ENCODE results near the gene BCKDHB.

The BCKDHB gene

GRCh38 chr6:80154160-80154559 lies 47.7 kb downstream of the BCKDHB start:
- no peak for DNase-seq

DNA sequence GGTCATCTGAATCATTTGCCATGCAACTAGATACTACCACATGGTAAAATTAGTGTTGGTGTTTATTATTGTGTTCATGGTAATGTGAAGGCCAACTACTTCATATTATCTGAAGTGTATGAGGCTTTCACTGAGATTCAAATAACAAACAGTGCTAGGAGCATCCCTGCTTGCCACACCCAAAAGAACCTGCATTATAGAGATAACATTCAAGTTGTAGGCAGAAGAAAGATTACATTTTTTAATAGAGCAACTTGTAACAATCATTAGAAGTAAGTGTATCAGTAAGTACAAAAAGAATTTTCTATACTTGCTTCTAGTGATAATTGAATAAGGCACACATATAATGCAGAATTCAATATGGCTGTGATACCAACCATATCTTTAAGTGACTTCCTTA lies 49.8 kb downstream of the BCKDHB start:
- no peak for DNase-seq

DNA sequence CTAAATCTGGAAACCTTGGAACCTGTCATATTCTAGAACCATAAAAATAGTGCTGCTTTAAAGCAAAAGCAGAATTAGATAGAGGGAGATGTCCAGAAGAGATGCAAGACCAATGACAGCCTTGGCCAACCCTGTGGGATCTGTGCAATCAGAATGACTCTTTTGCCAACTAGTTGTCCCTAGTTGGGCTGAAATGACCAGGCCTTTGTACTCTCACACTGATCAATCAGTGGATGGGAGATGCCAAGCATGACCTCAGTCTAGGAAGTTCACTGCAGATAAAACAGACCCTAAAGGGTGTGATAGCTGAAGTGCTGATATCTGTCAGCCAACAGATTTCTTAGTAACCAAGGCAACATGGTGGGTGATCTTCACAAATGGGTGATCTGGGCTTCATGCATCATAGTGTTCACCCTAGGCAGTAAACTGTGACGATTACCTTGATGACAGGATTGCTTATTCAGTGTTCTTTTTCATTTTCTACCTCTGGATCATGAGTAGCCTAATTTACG lies 52.1 kb downstream of the BCKDHB start:
- no peak for DNase-seq

DNA sequence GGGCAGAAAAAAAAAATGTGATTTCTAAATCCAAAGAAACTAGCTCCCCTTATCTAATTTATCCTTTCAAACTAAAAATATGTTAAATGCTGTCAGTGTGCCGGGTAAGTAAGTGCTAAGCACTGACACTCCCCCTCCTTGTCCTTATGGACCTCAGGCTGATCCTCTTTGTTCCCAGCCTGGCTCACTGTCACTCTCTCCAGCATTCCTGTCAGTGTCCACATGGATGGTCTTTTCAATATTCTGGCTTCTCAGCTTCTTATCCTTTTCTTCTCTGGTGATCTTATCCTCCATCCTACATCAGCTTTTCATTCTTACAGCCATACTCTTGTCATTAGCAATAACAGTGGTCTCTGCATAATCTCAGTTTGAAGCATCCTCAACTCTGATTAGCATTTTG lies 55.0 kb downstream of the BCKDHB start:
- no peak for DNase-seq

- no peak for DNase-seq
Measured at GRCh38 chr6:80163754-80164187, 57.3 kb downstream of the BCKDHB start.

GRCh38 chr6:80165143-80165542 lies 58.7 kb downstream of the BCKDHB start:
- DNase-seq, result no peak

DNA sequence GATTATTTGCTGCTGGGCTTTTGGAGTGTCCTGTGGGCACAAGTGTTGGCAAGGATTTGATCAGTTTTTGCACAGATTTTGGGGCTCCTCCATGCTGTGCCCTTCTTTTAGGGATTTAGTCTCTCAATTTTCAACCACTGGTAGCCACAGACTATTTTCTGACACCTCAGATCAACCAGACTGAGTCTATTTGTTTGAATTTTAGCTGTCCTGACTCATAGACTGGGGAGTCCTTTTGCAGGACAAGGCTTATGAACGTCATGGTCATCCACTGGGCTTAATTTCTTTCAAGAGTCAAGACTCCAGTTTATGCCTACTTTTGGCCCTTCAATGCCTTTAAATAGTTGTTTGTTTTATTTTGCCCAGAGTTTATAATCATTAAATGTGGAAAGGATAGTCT lies 59.3 kb downstream of the BCKDHB start:
- no peak for DNase-seq

DNA sequence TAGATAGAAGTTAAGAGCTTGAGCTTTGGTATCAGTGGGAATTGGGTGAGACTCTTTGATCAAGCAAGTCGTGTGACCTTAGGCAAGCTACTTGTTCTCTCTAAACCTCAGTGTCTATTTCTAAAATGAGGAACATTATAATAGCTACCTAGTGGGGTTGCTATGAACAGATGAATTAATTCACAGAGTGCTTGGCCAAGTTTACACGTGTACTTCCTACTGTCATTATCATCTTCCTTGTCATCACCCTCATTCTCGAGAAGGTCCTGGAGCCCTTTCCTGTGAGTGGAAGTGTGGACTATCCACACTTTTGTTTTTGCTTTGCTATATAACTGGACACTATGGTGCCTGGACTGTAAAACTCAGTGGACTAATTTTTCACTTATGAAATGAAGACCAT lies 64.0 kb downstream of the BCKDHB start:
- DNase-seq, result no peak

GRCh38 chr6:80173411-80173810 lies 66.9 kb downstream of the BCKDHB start:
- no peak for DNase-seq

- no peak for DNase-seq
Measured at GRCh38 chr6:80174900-80175572, 68.6 kb downstream of the BCKDHB start.

GRCh38 chr6:80179695-80180094 lies 73.2 kb downstream of the BCKDHB start:
- no peak for DNase-seq

GRCh38 chr6:80181352-80182081 lies 75.0 kb downstream of the BCKDHB start:
- no peak for DNase-seq

DNA sequence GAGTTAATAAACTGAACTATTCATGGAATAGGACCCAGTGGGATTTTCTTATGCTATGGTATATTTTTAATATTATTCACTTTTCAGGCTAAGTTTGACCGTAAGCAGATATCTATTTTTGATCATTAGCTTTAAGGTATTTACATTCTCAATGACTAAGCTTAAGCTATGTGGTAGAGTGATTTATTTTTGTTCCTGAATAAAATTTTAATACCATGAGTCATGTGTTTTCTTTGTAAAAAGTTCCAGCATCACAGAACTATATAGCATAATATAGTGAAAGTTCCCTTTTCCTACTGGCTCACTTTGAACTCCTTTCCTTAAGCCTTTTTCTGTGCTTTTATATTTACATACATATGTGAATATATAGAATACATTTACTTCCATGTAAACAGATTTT lies 75.8 kb downstream of the BCKDHB start:
- no peak for DNase-seq

DNA sequence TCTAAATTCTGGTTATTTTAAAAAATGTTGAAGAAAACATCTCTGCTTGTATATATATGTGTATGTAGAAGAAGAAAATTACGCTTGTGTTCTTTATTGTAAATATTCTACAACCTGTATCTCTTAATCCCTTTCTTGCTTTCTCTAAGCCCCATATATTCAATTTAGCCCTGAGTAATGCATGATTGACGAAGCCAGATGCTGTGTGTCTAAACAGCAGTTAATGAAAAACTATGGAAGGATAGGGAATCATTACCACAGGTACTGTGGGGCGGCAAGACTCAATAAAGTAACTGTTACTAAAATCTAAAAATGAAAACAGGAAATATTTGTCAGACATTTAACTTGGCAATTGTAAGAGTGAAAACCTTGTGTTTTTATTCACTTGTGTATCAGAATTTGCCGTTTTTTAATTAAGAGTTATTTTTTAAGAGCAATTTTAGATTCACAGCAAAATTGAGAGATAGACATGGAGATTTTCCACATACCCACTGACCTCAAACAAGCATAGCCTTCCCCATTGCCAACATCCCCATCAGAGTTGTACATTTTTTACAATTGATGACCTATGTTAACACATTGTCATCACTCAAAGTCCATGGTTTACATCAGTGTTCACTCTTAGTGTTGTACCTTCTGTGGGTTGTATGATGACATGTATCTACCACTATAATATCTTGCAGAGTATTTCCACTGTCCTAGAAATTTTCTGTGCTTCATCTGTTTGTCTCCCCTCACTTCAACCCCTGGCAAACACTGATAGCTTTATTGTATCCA lies 76.7 kb downstream of the BCKDHB start:
- no peak for DNase-seq

DNA sequence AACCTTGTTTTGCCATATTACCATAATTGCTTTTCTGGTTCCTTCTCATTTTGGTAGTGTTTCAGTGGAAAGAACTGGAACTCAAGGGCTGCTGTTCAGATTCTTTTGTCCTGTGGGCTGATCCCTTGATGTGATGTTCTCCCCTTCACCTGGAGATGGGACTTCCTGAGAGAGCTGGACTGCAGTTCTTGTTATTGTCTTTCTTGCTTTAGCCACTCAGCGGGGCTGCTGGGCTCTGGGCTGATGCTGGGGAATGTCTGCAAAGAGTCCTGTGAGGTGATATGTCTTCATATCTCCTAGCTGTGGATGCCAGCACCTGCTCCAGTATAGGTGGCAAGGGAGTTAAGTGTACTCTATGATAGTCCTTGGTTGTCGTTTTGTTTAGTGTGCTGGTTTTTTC lies 79.0 kb downstream of the BCKDHB start:
- no peak for DNase-seq

- no peak for DNase-seq
Measured at GRCh38 chr6:80186082-80186481, 79.6 kb downstream of the BCKDHB start.

DNA sequence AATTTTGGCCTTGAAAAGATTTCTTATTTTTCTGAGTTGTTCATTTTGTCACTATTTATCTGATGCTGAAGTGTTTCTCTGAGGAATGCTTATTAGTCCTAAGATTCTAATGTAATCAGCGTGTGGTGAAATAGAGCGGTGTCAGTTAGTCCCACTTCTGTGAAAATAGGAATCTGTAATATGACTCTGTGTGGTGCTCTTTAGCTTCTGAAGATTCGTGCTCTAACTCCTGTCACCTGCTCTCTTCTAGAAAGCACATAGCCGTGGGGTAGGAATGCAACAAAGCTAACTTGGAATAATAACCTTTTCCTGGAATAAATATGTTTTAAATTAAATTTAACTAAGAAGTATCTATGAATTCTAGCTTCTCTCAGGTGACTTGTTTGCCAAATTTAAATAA lies 90.4 kb downstream of the BCKDHB start:
- DNase-seq, result no peak

DNA sequence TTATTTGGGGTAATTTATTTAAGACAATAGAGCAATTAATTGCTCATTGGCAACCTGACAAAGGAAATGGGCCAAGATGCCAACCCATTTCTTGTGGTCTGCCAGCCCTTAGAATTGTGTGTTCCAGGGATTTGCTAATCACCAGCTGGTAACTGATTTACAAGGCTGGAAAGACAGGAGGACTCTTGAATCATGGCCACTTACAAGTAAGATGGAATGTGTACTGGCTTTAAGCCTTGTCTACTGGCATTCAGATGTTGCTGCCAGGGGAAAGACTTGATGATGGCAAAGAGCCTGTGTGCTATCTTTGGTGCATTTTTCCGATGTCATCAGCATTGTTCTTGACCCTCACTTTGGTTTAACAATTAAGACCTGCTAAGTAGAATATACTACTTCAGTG lies 91.0 kb downstream of the BCKDHB start:
- no peak for DNase-seq

- no peak for DNase-seq
Measured at GRCh38 chr6:80197986-80198385, 91.5 kb downstream of the BCKDHB start.

- no peak for DNase-seq
Measured at GRCh38 chr6:80203283-80203682, 96.8 kb downstream of the BCKDHB start.

DNA sequence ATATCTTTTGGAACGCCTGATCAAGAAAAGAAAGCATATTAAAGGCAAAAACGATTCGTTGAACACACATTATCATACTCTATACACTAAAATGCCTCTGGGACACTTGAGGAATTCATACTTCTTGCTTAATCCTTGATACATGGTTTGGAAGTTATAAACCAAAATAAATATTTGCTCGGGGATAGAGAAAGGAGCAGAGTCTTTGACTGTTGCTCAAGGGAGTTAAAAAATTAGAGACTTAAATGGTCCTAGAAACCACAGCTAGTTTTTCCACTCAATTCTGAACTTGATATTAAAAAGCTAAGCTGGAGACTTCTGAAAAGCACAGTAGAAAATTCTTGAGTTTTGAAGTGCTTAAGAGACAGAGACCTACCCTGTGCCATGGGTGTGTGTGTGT lies 98.9 kb downstream of the BCKDHB start:
- DNase-seq, result no peak

DNA sequence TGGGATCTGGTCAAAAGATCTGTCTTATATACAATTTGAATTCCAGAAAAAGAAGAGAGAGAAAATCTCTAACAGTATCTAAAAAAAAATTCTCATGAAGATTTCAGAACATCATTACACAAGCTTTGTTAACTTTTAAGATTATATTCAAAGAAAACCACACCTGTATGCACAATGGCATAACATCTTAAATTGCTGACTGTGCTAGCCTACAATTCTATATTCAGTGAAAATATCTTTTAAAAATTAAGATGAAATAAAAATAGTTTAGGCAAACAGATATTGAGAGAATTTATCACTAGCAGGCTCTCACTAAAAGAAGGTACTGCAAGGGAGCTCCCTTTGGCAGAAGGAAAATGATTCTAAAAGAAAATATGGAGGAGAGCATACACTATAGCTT lies 100.3 kb downstream of the BCKDHB start:
- DNase-seq, result no peak

- DNase-seq, result no peak
Measured at GRCh38 chr6:80209430-80209829, 103.0 kb downstream of the BCKDHB start.

DNA sequence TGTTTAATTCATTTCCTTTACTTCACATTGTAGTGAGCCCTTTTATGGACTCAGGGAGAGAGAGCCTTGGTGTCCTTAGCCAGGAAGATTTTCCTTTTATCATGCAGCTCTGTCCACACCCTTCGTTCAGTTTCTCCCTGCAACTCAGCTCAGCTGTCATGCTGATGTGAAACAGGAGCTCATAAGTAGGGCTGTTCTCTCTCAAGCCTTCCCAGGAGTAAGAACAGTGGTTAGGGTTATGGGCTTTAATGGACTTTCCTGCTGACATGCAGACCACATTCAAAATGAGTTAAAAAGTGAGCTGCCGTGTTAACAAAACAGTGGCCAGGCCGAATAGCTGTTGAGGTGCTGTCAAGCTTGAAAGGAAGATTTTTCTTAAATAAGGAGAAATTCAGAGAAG lies 104.1 kb downstream of the BCKDHB start:
- no peak for DNase-seq
